GM19035 (cell line): ENCODE results near the gene F5.

ENCODE experiments used
- ATAC-seq: cut with Tn5 transposase; IDR thresholded peaks from one replicate; pipeline ENCODE4 v1.9.1; 2021; ENCODE audit not compliant: unreplicated experiment

F5 gene

DNA sequence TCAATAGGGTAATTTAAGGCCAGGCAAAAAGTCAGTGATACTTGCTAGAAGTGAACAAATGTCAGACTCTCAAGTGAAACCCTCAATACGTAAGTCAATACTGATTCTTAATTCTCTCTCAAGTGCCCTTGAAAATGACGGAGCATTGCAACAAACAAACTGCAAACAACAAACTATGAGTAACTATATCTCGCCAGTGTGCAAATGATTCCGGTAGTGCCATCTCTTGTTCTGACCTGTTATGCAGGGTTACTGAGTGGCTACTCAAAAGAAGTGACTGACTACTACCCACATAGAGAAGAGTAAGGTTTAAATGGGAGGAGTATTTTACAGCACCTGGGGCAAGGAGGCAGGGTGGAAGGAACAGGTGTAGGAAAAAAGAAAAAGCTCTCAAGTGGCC, 102.2 kb downstream of the F5 start:
- ATAC-seq: no peak

DNA sequence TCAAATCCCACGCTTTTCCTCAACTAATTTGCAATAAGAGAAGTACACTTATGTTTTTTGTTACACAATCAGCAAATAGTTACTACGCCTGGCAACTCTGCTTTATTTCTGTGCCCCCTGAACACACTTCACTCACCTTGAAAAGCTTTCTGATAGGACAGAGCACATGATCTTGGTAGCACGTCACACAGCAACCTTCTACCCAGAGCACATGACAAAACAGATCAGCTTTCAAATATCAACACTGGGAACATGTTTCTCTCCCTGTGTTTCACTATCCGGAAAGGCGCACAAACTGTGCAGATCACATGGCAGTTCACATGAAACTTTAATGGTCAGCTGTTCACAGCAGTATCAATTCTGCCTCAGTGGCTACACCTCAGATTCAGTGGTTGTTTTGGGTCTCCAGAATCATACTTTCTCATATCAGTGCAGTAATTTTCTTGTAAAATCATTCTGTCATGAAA, 102.7 kb downstream of the F5 start:
- no peak for ATAC-seq

DNA sequence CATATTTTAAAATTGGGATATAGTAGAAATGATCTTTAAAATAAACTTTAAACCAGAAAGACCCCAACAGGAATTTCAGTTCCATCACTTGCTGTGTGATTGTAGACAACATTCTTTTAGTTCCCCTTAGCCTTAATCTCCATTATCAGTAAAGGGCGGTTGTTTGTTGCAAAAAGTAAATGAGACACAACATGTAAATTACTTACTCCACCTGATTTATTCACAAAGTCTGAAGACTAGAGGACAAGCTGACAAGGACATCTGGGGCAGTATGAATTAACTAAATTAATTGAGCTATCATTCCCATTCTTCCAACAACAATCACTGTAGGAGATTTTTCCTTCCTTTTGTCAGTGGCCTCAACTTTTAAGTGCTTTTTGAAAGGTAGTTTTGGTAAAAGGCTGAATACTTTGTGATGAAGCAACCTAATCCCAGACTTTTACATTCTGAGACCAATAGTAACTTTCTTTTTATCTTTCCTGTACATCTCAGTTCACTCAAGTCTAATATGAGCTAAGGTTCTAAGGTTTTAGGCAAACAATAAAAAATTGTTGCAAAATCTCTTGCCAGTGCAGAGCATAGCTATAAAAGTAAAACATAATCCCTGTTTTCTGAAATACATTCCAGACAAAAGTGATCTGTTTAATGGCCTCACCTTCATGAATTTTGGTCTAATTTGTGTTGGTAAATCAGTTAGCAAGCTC, 106.8 kb downstream of the F5 start:
- ATAC-seq: no peak

DNA sequence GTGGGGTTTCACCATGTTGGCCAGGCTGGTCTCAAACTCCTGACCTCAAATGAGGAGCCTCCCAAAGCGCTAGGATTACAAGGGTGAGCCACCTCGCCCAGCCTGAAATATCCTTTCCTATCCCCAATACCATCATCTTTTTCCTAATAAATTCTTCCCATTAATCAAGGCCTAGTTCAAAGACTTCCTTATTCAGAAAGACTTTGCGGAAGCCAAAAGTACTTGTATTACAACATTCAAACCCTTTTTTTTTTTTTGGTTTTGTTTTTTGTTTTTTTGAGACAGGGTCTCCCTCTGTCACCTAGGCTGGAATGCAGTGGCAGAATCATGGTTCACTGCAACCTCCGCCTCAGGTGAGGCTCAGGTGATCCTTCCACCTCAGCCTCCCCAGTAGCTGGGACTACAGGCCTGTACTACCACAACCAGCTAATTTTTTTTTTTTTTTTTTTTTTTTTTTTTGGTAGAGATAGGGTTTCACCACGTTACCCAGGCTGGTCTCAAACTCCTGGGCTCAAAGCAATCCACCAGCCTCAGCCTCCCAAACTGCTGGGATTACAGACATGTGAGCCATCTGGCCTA, 108.1 kb downstream of the F5 start:
- no peak for ATAC-seq

DNA sequence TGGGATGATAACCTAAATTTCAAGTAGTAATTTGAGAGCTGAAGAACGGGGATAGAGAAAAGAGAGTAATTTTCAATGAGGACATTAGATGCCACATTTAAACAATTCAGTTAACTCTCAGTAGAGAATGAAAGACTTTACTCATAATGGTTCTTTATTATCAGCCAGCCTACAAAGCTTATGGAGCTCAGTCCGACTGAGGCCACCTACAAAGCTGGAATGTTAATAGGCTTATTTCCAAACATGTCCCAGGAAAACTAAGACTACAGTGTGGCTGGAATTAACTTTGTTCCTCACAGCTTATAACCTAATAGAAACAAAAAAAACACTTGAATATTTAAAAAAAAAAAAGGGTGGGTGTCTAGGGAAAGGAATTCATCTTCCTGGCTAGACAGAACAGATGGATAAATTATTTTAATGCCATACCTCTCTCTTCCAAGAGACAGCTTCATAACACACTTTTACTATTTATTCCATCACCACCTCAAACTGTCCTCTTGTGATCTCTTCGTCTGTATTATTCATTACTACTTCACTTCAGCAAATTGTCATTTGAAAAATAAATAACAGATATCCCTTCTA, 110.4 kb downstream of the F5 start:
- no peak for ATAC-seq

DNA sequence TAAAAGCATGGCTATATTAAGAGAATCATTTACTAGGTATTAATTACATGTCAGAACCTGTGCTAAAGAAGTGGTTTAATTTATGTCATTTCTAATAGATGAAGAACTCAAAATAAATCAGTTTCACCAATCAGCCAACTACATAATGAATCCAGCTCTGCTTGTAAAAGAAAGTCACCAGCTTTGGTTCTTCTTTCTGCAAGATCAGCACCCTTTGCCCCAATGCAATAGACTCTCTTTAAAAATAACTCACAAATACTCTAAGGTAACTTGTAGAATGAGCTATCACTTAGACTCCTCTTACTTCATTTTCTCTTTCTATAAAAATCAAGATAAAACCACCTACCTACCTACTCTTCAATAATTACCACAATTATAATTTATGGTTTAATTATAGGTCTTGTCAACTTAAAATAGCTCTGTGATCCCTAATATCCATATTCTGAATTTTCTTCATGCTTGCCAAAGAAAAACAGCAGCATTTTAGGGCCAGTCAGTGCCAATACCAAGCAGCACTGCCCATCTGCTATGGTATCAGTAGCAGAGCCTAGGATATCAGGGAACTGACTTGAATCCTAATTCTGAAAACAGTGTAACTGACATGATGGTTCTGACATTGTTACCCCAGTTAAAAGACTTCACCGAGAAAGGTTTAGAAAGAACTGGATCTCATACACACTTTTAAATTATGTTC, 111.8 kb downstream of the F5 start:
- ATAC-seq: no peak

DNA sequence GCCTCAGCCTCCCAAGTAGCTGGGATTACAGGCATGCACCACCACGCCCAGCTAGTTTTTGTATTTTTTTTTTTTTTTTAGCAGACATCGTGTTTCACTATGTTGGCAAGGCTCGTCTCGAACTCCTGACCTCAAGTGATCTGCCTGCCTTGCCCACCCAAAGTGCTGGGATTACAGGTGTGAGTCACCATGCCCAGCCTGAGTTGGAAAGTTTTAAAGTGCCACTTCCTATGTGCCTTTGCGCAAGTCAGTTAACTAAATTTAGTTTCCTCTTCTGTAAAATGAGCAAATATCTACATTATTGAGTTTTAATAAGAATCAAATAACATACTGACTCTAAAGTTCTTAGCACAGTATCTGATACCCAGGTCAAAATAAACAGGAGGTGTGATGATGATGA, 112.9 kb downstream of the F5 start:
- ATAC-seq: no peak

DNA sequence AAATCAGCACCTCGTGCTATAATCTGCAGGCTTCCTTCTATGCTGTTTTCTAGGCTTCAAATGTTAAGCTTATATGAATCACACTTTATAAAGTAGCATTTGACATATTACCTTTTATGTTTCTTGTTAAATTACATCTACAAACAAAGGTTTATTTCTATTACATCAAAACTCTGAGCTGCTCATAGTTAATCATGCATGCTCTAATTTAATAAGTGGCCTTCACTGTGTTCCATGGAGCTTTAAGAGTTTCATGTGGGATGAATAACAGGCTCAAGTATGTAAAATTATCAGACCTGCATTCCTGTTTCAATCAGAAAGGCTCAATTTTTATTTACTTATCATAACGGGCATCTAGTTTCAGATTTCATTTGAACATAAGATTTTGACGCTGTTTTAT, 113.5 kb downstream of the F5 start:
- no peak for ATAC-seq

DNA sequence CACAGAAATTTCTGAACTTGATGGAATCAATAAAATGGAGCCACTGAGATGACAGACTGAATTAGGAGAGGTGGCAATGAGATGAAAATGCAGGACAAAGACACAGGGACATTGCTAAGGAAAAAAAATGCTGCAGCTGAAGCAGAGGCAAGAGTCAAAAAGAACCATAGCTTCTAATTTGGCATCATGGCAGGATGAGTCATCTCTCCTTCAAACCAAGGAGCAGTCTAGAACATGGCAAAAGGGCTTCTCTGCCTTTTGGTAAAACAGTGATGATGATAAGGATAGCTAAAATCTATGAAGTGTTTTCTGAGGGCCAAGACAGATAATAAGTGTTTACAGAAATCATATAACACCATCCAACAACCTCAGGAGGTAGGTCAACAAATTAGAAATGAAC, 117.3 kb downstream of the F5 start:
- ATAC-seq: no peak

DNA sequence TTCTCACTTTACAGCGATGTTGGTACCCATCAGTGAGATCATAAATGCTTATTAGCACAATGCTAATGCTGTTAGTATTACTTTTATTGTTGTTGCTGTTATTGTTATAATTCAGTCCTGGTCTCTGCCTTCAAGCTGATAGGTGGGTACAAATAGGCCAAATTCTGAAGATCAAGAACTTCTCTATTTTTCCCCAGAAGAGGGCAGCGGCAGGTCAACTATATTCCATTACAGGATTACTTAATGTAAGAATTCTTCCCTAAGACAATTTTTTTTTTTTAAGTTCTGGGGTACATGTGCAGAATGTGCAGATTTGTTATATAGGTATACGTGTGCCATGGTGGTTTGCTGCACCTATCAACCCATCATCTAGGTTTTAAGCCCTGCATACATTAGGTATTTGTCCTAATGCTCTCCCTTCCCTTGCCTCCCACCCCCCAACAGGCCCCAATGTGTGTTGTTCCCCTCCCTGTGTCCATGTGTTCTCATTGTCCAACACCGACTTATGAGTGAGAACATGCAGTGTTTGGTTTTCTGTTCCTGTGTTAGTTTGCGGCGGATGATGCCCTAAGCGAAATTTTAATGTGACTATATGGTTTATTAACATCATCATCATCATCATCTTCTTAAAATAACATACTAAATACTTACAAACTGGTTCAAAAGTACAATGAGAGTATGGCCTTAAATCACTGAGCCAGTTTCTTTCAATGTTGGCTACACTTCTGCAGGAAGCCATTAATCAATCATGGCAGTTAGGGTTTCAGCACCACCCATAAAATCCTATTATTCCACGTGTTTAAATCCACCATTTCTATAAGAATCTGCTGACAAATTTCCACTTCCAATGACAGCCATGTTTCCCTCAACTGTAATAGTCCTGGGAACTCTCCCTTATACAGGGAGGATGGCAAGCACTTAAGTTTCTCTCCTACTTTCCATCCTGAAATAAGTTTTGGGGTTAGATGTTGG, 119.7 kb downstream of the F5 start:
- no peak for ATAC-seq

DNA sequence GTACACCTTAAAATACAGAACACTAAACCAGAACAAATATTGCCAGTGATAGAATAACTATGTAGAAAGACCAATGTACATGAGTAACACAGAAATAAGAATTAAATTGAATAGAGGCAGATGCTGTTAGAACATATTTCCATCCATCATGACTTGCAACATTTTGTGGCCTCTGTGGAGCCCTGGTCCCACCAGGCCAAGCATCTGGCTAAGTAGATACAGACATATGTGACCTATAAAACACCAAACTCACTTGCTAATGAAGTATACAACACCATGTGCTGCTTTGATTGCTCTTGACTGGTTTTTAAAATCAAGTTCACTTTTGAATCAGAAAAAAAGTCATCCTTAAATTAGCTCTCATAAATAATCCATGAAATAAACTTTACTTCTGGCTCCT, 121.0 kb downstream of the F5 start:
- ATAC-seq: no peak
